BJ (cell line): ENCODE results near the gene CUBN. TPM values are rescaled to one million over a fixed set of nuclear protein-coding genes. Genes with fewer than 3 reads are reported as not detected.

Experiments
- CTCF ChIA-PET: fragments of 350-600 bp; formaldehyde crosslinking; extraction: SDS; loops from one replicate; lab custom pipeline; 2021; ENCODE audit warnings: antibody characterized with exemption, inconsistent platforms; lab: Yijun Ruan, JAX
- POLR2A ChIA-PET: fragments of 300-600 bp; sonication (Branson Sonifier 250); formaldehyde crosslinking; extraction: SDS; loops from one replicate; lab custom pipeline; 2021; ENCODE audit warnings: antibody characterized with exemption; lab: Charles Lee
- DNase-seq: peaks from one replicate; pipeline ENCODE4 v3.0.0-alpha.2; 2011; ENCODE audit warnings: low read depth
- H3K27me3 ChIP-seq: 2 replicates; pipeline ENCODE4 v1.6.0; 2011; ENCODE audit warnings: low read length; ENCODE audit not compliant: control insufficient read depth, insufficient read depth
- H3K36me3 ChIP-seq: 2 replicates; pipeline ENCODE4 v1.5.1; 2011; ENCODE audit warnings: low read length; ENCODE audit not compliant: control insufficient read depth, insufficient read depth
- H3K4me3 ChIP-seq: 2 replicates; pipeline ENCODE4 v1.5.1; 2011; ENCODE audit warnings: low read depth, mild to moderate bottlenecking, control low read depth, low read length
- CTCF ChIP-seq: IDR thresholded peaks from 2 replicates; pipeline ENCODE4 v1.5.1; 2011; ENCODE audit warnings: low read depth, mild to moderate bottlenecking, control low read depth, inconsistent platforms, low read length, moderate library complexity; ENCODE audit not compliant: insufficient read depth
- polyA plus RNA-seq: library from polyadenylated mRNA; depleted of rRNA; stranded (reverse); fragments of >200 nt; gene quantifications from 2 replicates; pipeline ENCODE4 v1.2.3, GENCODE V29; 2011

Gene CUBN
- polyA plus RNA-seq, 1 experiment: 0.39 TPM

- no peak for TF ChIP-seq CTCF
- CTCF ChIA-PET: no interaction called here
- POLR2A ChIA-PET: no interaction called here
- Histone ChIP-seq H3K27me3 (no peaks in the 10 kb centered on the region), H3K36me3 (no peaks in the 10 kb centered on the region), H3K4me3 (no peak overlapping the region)
- DNase-seq: no peak
These were observed 36.4 kb downstream of the CUBN start for GRCh38 chr10:17092986-17093803.

- no peak overlapping the region for H3K4me3 ChIP-seq
- DNase-seq: no peak
- CTCF ChIA-PET: no interaction called here
These were observed 37.2 kb downstream of the CUBN start for GRCh38 chr10:17092216-17092944.

GRCh38 chr10:17088118-17088806 is 41.3 kb downstream of the CUBN start:
- Histone ChIP-seq H3K27me3 (no peaks in the 10 kb centered on the region), H3K4me3 (no peak overlapping the region), H3K36me3 (no peaks in the 10 kb centered on the region)
- no peak for TF ChIP-seq CTCF
- DNase-seq: no peak
- ChIA-PET CTCF (no interaction called here), POLR2A (no interaction called here)

More at GRCh38 chr10:17092216-17092944, 37.2 kb downstream of the CUBN start:
- no peak for TF ChIP-seq CTCF
- POLR2A ChIA-PET: no interaction called here
- H3K27me3 ChIP-seq: no peaks in the 10 kb centered on the region
- H3K36me3 ChIP-seq: no peaks in the 10 kb centered on the region

GRCh38 chr10:17086865-17087367 is 42.7 kb downstream of the CUBN start:
- ChIA-PET POLR2A (no interaction called here), CTCF (no interaction called here)
- Histone ChIP-seq H3K4me3 (no peak overlapping the region), H3K36me3 (no peaks in the 10 kb centered on the region), H3K27me3 (no peaks in the 10 kb centered on the region)
- TF ChIP-seq CTCF: no peak
- DNase-seq: no peak
